NK-92 treated with Interleukin-12 subunit alpha and Interleukin-12 subunit beta, amount 100 ng/mL, for 24 hours (cell line): ENCODE data around the gene SYNDIG1.

Source experiments
- DNase-seq: peaks from one replicate; lab custom pipeline; 2025; lab: John Stamatoyannopoulos, UW

Gene SYNDIG1

DNA sequence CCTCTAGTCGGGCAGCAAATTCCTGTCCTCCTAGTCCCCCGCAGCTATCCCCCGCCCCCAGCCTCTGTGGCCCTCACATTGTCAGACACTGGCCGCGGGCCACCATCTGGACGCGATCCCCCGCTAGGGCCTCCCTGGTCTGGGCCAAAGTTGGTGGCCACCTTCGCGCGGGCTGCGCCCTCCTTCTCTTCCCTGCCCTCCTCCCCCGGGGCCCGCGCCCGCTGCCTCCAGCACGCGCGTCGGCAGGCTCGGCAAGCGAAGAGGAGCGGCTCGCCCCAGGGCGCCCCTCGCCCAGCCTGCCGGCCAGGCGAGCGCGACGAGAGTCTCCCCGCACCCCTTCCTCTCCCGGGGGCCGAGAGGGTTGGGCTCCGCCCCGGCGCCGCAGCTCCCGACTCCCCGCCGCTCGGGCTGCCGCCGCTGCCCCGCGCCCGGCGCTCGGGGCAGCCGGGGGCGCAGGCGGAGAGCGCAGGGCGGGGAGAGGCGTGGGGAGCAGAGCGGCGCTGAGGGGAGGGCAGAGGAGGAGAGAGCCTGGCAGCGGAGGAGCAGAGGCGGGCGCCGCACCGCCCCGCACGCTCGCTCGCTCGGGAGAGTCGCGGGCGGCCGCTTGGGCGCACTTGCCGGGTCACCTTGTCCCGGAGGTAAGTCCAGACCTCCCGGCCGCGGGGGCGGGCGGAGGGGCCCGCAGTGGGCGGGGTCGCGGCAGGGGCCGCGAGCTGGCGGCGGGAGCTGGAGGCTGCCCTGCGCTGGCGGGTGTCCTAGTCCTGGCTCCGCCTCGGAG, at the start of gene SYNDIG1:
Gene SYNDIG1, plus strand, starts transcription at position 514 of the 778 bp plus-strand sequence. CDS start 73,469 bp downstream, outside the sequence.
- no peak for DNase-seq

DNA sequence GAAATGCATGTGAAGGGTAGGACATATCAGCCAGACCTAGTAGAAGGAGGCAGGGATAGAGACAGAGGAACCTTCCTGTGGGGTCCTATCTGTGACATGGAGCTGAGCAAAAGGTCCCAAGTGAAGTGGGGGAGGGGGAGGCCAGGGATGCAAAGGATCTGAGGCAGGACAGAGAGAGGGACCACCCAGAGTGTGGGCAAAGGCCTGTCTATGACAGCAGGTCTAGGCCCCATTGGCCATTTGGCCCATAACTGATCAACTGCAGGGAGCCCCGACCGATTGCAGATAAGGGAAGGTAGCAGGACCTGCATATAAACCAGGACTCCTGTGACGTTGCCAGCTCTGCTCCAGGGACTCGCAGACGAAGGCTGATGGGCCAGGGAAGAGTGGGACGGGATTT, 49.6 kb upstream of the SYNDIG1 start:
- DNase-seq = no peak

- no peak for DNase-seq
Observed at GRCh38 chr20:24420567-24420966, 48.9 kb upstream of the SYNDIG1 start.

DNA sequence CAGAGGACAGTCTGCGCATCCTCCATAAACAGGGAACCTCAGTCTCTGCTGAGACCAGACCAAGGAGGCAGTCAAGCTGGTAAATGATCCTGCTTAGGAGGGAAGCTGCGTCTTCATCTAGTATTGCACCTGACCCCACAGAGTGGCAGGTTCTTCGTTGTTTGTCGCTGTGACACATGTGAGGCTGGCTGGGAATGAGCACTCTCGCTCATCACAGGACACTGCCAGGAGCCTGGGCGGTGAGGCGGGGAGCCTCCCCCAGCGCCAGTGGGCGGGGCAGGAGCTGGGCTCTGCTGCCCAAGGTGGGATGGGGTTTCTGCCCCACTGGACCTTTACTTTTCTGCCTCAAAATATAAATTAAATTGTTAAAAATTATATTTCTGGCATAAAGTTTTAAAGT, 48.4 kb upstream of the SYNDIG1 start:
- no peak for DNase-seq

GRCh38 chr20:24422091-24422760, 47.2 kb upstream of the SYNDIG1 start:
- no peak for DNase-seq

DNA sequence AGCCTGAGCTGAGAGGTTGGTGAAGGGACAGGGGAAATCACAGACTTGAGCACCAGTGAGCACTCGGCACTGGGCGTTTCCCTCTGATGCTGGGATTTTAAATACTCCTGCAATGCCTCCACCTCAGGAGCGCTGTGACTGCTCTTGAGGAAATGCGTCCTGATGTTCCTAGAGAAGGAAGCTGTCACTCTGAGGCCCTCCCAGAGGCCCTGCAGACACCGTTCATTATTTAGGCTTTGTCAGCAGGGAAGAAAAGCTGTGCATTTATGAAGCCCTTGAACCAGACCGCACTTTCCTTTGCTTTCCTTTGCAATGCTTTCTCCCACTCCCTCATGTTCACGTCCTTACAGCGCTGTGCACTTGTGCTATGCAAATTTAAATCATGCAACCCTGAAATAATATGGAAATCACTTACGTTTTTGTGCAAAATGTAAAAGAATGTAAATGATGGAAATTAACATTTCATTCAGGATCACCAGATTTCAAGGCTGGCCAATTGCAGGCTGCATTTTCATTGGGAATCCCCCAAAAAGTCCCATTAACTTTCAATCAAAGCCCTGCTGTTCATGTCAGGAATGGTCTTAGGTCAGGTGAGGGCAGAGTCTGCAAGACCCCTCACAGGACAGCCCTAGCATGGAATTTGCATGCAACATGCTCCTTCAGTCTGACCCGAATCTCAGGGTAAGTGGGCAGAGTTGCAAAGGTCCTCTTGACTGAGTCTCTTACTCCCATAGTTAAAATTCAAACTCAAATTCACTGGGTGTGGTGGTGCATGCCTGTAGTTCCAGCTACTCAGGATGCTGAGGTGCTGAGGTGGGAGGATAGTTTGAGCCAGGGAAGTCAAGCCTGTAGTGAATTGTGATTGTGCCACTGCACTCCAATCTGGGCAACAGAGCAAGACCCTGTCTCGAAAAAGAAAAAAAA, 45.8 kb upstream of the SYNDIG1 start:
- no peak for DNase-seq

- no peak for DNase-seq
Observed at GRCh38 chr20:24425523-24426135, 43.8 kb upstream of the SYNDIG1 start.

DNA sequence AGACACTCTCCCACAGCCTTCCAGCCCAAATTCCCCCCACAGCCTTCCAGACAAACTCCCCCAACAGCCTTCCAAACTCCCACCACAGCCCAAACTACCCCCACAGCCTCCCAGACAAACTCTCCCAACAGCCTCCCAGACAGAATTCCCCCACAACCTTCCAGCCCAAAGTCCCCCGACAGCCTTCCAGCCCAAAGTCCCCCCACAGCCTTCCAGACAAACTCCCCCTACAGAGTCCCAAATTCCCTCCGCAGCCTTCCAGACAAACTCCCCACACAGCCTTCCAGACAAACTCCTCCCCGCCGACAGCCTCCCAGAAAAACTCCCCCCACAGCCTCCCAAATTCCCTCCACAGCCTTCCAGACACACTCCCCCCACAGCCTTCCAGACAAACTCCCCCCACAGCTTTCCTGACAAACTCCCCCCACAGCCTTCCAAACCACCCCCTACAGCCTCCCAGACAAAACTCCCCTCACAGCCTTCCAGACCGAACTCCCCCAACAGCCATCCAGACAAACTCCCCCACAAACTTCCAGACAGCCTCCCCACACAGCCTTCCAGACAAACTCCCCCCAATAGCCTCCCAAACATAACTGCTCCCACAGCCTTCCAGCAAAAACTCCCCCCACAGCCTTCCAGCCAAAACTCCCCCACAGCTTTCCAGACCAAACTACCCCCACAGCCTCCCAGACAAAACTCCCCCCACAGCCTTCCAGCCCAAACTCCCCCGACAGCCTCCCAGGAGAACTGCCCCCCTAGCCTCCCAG, 38.0 kb upstream of the SYNDIG1 start:
- DNase-seq = no peak

- DNase-seq = no peak
Observed at GRCh38 chr20:24432046-24432442, 37.4 kb upstream of the SYNDIG1 start.

GRCh38 chr20:24436160-24436559, 33.3 kb upstream of the SYNDIG1 start:
- no peak for DNase-seq

- no peak for DNase-seq
Observed at GRCh38 chr20:24437196-24438082, 32.0 kb upstream of the SYNDIG1 start.

GRCh38 chr20:24438331-24438730, 31.1 kb upstream of the SYNDIG1 start:
- DNase-seq = no peak

DNA sequence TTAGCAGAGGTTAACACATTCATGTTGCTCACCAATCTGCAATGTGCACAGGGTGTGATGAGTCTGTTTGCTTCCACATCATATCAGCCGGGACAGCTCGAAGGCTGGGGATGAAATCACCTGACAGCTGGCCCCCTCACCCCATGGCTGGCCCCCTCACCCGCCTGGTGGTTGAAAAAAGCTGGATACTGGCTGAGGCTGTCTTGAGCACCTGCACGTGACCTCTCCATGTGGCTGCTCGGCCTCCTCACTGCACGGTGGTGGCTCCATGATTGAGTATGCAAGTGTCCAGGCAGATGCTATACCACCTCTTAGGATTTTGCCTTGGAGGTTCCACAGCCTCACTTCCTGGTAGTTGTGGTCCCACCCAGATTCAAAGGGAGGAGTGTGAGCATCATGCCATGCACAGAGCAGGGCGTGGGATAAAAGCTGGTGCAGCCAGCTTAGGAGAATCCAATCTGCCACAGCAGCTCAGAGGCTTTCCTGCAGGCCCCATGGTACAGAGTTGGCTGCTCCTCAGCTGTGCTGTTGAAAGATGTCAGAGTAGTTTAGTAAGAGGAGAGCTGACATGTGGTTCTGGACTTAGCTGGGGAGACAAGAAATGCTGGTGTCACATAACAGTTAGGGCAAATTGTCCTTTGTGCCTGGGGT, 29.6 kb upstream of the SYNDIG1 start:
- no peak for DNase-seq

DNA sequence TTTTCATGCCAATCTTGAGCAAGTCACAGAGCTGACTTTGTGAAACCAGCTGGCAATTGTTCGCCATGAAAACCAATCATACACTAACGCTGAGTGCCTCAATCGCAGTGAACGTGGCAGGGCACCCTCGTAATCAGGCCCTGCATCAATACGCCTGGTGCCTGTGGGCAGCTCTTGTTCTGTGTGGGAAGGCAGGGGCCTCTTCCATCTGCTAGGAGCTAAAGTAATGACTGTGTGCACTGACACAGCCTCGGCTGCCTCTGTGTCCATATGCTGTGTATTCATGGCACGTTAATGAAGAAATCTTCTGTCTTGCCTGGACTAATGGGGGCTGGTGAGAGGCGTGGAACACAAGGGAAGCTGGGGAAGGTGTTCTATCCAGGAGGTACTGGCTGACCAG, 27.8 kb upstream of the SYNDIG1 start:
- no peak for DNase-seq

DNA sequence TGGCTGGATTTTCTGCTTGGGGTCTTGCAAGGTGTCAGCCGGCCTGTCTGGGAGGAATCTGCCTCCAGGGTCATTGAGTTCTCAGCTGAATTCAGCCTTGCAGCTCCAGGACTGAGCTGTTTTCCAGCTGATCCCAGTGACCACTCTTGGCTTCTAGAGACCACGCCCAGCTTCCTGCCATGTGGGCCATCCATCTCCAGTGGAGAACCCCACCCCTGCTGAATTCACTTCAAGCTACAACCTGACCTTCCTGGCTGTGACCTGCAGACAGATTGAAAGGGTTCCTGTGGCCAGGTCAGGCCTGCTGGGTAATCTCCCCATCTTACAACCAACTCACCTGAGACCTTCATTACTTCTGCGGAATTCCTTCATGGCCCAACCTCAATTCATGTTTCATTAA, 26.5 kb upstream of the SYNDIG1 start:
- no peak for DNase-seq

- DNase-seq = no peak
Observed at GRCh38 chr20:24443436-24443835, 26.0 kb upstream of the SYNDIG1 start.

GRCh38 chr20:24444526-24445190, 24.8 kb upstream of the SYNDIG1 start:
- no peak for DNase-seq

GRCh38 chr20:24445510-24446170, 23.8 kb upstream of the SYNDIG1 start:
- DNase-seq = no peak

DNA sequence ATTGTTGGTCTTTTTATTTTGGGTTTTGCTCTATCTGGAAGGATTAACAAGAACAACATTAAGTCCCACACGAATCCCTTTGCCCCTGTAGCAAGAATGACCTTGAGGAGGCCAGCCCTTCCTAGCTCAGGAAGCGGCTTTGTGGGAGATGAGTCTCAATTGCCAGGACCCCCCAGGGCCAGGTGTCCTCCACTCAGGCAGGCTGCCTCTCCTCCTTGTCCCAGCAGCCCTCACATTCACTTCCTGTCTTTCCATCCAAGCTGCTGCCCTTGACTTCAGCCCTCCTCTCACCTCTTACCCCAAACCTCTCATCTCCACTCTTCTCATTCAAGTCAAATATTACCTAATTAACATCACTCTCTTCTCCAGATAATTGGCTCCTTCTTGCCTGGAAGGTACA, 22.6 kb upstream of the SYNDIG1 start:
- DNase-seq = no peak
